HL-60 (cell line): ENCODE results near the gene GPR42.
A peak's percentile ranks its signal among the peaks of the same experiment; 100 is the strongest.

Experiments
- DNase-seq, 2 experiments: peaks; one replicate each; pipeline ENCODE4 v3.0.0-alpha.2; 2010 to 2020; ENCODE audit warnings: low read depth in 1 of 2, low spot score in 1 of 2
- H3K27ac ChIP-seq: fragments of 250-450 bp; sonication (Bioruptor Pico); replicated peaks from 2 replicates; pipeline ENCODE4 v1.5.1; 2020; ENCODE audit warnings: mild to moderate bottlenecking, moderate library complexity
- H3K27me3 ChIP-seq: fragments of 250-450 bp; sonication (Bioruptor Pico); 2 replicates; pipeline ENCODE4 v1.5.1; 2021; ENCODE audit warnings: mild to moderate bottlenecking, moderate library complexity; ENCODE audit not compliant: insufficient read depth, poor library complexity, severe bottlenecking
- H3K4me3 ChIP-seq: replicated peaks from 2 replicates; pipeline ENCODE4 v1.5.1; 2011; ENCODE audit warnings: mild to moderate bottlenecking, control low read depth, low read length; ENCODE audit not compliant: insufficient read depth
- CTCF ChIP-seq: IDR thresholded peaks from one replicate; pipeline ENCODE4 v1.5.1; 2011; ENCODE audit warnings: low read length, control low read depth, inconsistent platforms; ENCODE audit not compliant: insufficient read depth
- GABPA ChIP-seq: IDR thresholded peaks from 2 replicates; pipeline ENCODE4 v1.6.1; 2012; ENCODE audit warnings: low read depth
- POLR2AphosphoS5 ChIP-seq: IDR thresholded peaks from 2 replicates; pipeline ENCODE4 v1.6.1; 2012; ENCODE audit warnings: low read depth
- REST ChIP-seq: IDR thresholded peaks from 2 replicates; pipeline ENCODE4 v1.6.1; 2012; ENCODE audit warnings: low read depth; ENCODE audit not compliant: insufficient replicate concordance
- SPI1 ChIP-seq: IDR thresholded peaks from 2 replicates; pipeline ENCODE4 v1.6.1; 2012; ENCODE audit warnings: low read depth, mild to moderate bottlenecking, borderline replicate concordance

GPR42 gene

GRCh38 chr19:35327642-35328041, 43.2 kb upstream of the GPR42 start:
- TF ChIP-seq SPI1 = no peak
- no peak for TF ChIP-seq REST
- TF ChIP-seq CTCF = no peak
- TF ChIP-seq POLR2AphosphoS5 = no peak
- TF ChIP-seq GABPA = no peak
- H3K4me3 ChIP-seq = no peak overlapping the region
- DNase-seq = no peak
- H3K27me3 ChIP-seq = no peaks in the 10 kb centered on the region
- H3K27ac ChIP-seq = no peak overlapping the region

GRCh38 chr19:35328851-35329285, 42.0 kb upstream of the GPR42 start, which contains the start of gene CD22:
Gene CD22, plus strand, starts transcription at chr19:35329187. Its CDS starts 2,854 bp downstream, at chr19:35332041.
- no peaks in the 10 kb centered on the region for H3K27me3 ChIP-seq
- DNase-seq = peak in 1 of 2 experiments; percentile 53
- no peak within 1 kb of the TSS for H3K4me3 ChIP-seq
- no peak within 1 kb of the TSS for H3K27ac ChIP-seq
- TF ChIP-seq GABPA (no peak), SPI1 (peak; percentile 51; the same call in 1 of the 2 replicates)

- no peaks in the 10 kb centered on the region for H3K27me3 ChIP-seq
- TF ChIP-seq POLR2AphosphoS5 = no peak
- no peak for TF ChIP-seq CTCF
- TF ChIP-seq GABPA = no peak
- no peak for TF ChIP-seq REST
- TF ChIP-seq SPI1 = no peak
- no peak for DNase-seq
- no peak overlapping the region for H3K27ac ChIP-seq
- no peak overlapping the region for H3K4me3 ChIP-seq
Observed at GRCh38 chr19:35329323-35329722, 41.5 kb upstream of the GPR42 start.

- DNase-seq = no peak
- Histone ChIP-seq H3K4me3 (no peak overlapping the region), H3K27me3 (no peaks in the 10 kb centered on the region), H3K27ac (no peak overlapping the region)
- TF ChIP-seq POLR2AphosphoS5 (no peak), SPI1 (no peak), GABPA (no peak), CTCF (no peak), REST (no peak)
Observed at GRCh38 chr19:35330475-35330874, 40.4 kb upstream of the GPR42 start.
